OCI-LY7 (cell line): ENCODE results near the gene BBS9. TPM values are rescaled to one million over a fixed set of nuclear protein-coding genes. Genes with fewer than 3 reads are reported as not detected.
"Not testable (repeated sequence)": the region's sequence is repeated elsewhere in the genome, so short reads cannot be mapped to it uniquely, and the experiment has no call there.

Experiments
- BruUV-seq: library from RNA; stranded (reverse); fragments of 400-500 nt; replicated peaks from 2 replicates; lab custom pipeline; 2021; lab: Mats Ljungman, UMichigan
- CTCF ChIA-PET: fragments of 300-600 bp; sonication (Branson Sonifier 250); formaldehyde crosslinking; loops from one replicate; lab custom pipeline; 2022; ENCODE audit warnings: antibody characterized with exemption; ENCODE audit not compliant: unreplicated experiment; lab: Charles Lee
- POLR2A ChIA-PET: fragments of 300-600 bp; sonication (Branson Sonifier 250); formaldehyde crosslinking; loops from one replicate; lab custom pipeline; 2022; ENCODE audit warnings: antibody characterized with exemption; lab: Charles Lee
- DNase-seq: peaks from one replicate; pipeline ENCODE4 v3.0.0-alpha.2; 2015; ENCODE audit warnings: low spot score
- H2AFZ ChIP-seq: fragments of 200-600 bp; sonication (generic), shearing (Covaris generic); 2 replicates; pipeline ENCODE4 v1.6.1; 2014; ENCODE audit warnings: mild to moderate bottlenecking, antibody characterized with exemption, low read length, moderate library complexity
- H3K27ac ChIP-seq: fragments of 200-600 bp; sonication (generic); 2 replicates; pipeline ENCODE4 v1.5.1; 2014; ENCODE audit warnings: mixed run types, low read depth, mild to moderate bottlenecking, moderate library complexity, low read length, inconsistent platforms; ENCODE audit not compliant: poor library complexity, severe bottlenecking
- H3K36me3 ChIP-seq: fragments of 200-600 bp; sonication (generic); 2 replicates; pipeline ENCODE4 v1.6.1; 2014; ENCODE audit warnings: mild to moderate bottlenecking, antibody characterized with exemption, low read length, moderate library complexity, mixed read lengths; ENCODE audit not compliant: insufficient read depth
- H3K4me1 ChIP-seq: fragments of 200-600 bp; sonication (generic); 2 replicates; pipeline ENCODE4 v1.5.1; 2014; ENCODE audit warnings: mild to moderate bottlenecking, low read length; ENCODE audit not compliant: insufficient read depth, poor library complexity, severe bottlenecking
- H3K4me2 ChIP-seq: fragments of 200-600 bp; sonication (generic); 2 replicates; pipeline ENCODE4 v1.6.1; 2014; ENCODE audit warnings: mild to moderate bottlenecking, low read length
- H3K4me3 ChIP-seq: fragments of 200-600 bp; sonication (generic); 2 replicates; pipeline ENCODE4 v1.5.1; 2014; ENCODE audit warnings: mild to moderate bottlenecking, low read depth, low read length; ENCODE audit not compliant: poor library complexity, severe bottlenecking
- H3K79me2 ChIP-seq: fragments of 200-600 bp; sonication (generic); 2 replicates; pipeline ENCODE4 v1.6.1; 2016; ENCODE audit warnings: low read depth, mild to moderate bottlenecking, low read length, moderate library complexity, mixed read lengths; ENCODE audit not compliant: insufficient read depth
- H3K9me2 ChIP-seq: fragments of 200-600 bp; sonication (generic); 2 replicates; pipeline ENCODE4 v1.6.1; 2016; ENCODE audit warnings: mild to moderate bottlenecking, low read length, mixed read lengths; ENCODE audit not compliant: insufficient read depth
- H3K9me3 ChIP-seq: fragments of 200-600 bp; sonication (generic); 2 replicates; pipeline ENCODE4 v1.6.1; 2014; ENCODE audit warnings: mild to moderate bottlenecking, mixed run types, low read length, mixed read lengths
- H4K20me1 ChIP-seq: fragments of 200-600 bp; sonication (generic); 2 replicates; pipeline ENCODE4 v1.6.1; 2014; ENCODE audit warnings: mild to moderate bottlenecking, antibody characterized with exemption, low read length, moderate library complexity, mixed read lengths; ENCODE audit not compliant: insufficient read depth
- CTCF ChIP-seq: fragments of 200-600 bp; sonication (generic); conservative IDR thresholded peaks from 2 replicates; pipeline ENCODE4 v1.5.1; 2014; ENCODE audit warnings: mild to moderate bottlenecking, antibody characterized with exemption, low read length, moderate library complexity, mixed read lengths
- EZH2phosphoT487 ChIP-seq: fragments of 200-600 bp; sonication (generic); IDR thresholded peaks from 2 replicates; pipeline ENCODE4 v1.6.1; 2018; ENCODE audit warnings: low read depth, borderline replicate concordance, mild to moderate bottlenecking, mixed run types, antibody characterized with exemption, low read length, moderate library complexity, mixed read lengths
- intact Hi-C: fragments of 100-400 bp; cut with micrococcal nuclease; formaldehyde crosslinking; loops from one replicate; pipeline ENCODE4 v1.10.0; 2022; ENCODE audit not compliant: unreplicated experiment
- total RNA-seq, 2 experiments: library from RNA; depleted of rRNA in 1 of 2; stranded (reverse); fragments of >200 nt in 1 of 2; shearing (Covaris generic) in 1 of 2; gene quantifications; 2 replicates each; pipeline ENCODE4 v1.2.3, GENCODE V29; 2014 to 2022

The BBS9 gene
- total RNA-seq, 2 experiments from 2014 or later, result 6.8 to 14.8 TPM

- H2AFZ ChIP-seq, result no peak overlapping the region
- H3K27ac ChIP-seq, result no peak overlapping the region
- no peak for DNase-seq
- no peaks in the 10 kb centered on the region for H3K79me2 ChIP-seq
- TF ChIP-seq CTCF (no peak), EZH2phosphoT487 (no peak)
- no TSS peak for BruUV-seq
- H3K9me3 ChIP-seq, result no peaks in the 10 kb centered on the region
- ChIA-PET CTCF (no interaction called here), POLR2A (no interaction called here)
- intact Hi-C loops, result no loop called here
- H3K4me2 ChIP-seq, result no peak overlapping the region
- no peaks in the 10 kb centered on the region for H4K20me1 ChIP-seq
- H3K4me3 ChIP-seq, result no peak overlapping the region
- H3K9me2 ChIP-seq, result no peaks in the 10 kb centered on the region
- H3K36me3 ChIP-seq, result no peaks in the 10 kb centered on the region
- no peaks in the 10 kb centered on the region for H3K4me1 ChIP-seq
Observed at GRCh38 chr7:33258491-33258951, 129.2 kb downstream of the BBS9 start.

GRCh38 chr7:33261585-33261984, 132.2 kb downstream of the BBS9 start:
- intact Hi-C loops, result no loop called here
- no TSS peak for BruUV-seq
- Histone ChIP-seq H3K9me2 (no peaks in the 10 kb centered on the region), H3K4me3 (no peak overlapping the region), H3K79me2 (no peaks in the 10 kb centered on the region), H3K9me3 (no peaks in the 10 kb centered on the region), H3K36me3 (no peaks in the 10 kb centered on the region), H3K27ac (no peak overlapping the region), H4K20me1 (no peaks in the 10 kb centered on the region), H3K4me1 (no peaks in the 10 kb centered on the region), H3K4me2 (no peak overlapping the region), H2AFZ (no peak overlapping the region)
- TF ChIP-seq CTCF (no peak), EZH2phosphoT487 (no peak)
- ChIA-PET CTCF (no interaction called here), POLR2A (interaction anchor here (0.6 kb wide), 1 partner anchor 229 kb away, joined by 5 read pairs; no protein-coding TSS in a partner anchor)
- DNase-seq, result no peak

GRCh38 chr7:33262476-33262875, 133.1 kb downstream of the BBS9 start:
- Histone ChIP-seq H3K9me3 (no peaks in the 10 kb centered on the region), H3K4me3 (no peak overlapping the region), H3K4me2 (no peak overlapping the region), H3K36me3 (no peaks in the 10 kb centered on the region), H2AFZ (no peak overlapping the region), H3K4me1 (no peaks in the 10 kb centered on the region), H4K20me1 (no peaks in the 10 kb centered on the region), H3K79me2 (no peaks in the 10 kb centered on the region), H3K9me2 (no peaks in the 10 kb centered on the region), H3K27ac (no peak overlapping the region)
- POLR2A ChIA-PET, result interaction anchor here (0.7 kb wide), 1 partner anchor 609 kb away, joined by 3 read pairs; no protein-coding TSS in a partner anchor
- TF ChIP-seq EZH2phosphoT487, result no peak
- TF ChIP-seq CTCF, result no peak
- intact Hi-C loops, result no loop called here
- CTCF ChIA-PET, result no interaction called here
- no TSS peak for BruUV-seq
- DNase-seq, result no peak

- H3K4me1 ChIP-seq, H3K36me3 ChIP-seq, H3K4me3 ChIP-seq, intact Hi-C loops, BruUV-seq, POLR2A ChIA-PET, H3K9me3 ChIP-seq, H4K20me1 ChIP-seq, CTCF ChIA-PET, DNase-seq, H3K4me2 ChIP-seq, H3K9me2 ChIP-seq, H3K79me2 ChIP-seq, H3K27ac ChIP-seq, H2AFZ ChIP-seq: not testable (repeated sequence)
Observed at GRCh38 chr7:33271839-33272371, 142.5 kb downstream of the BBS9 start.
